Sciatic nerve (tissue), 2 donors: ENCODE results near the gene OR5H1. TPM values are rescaled to one million over a fixed set of nuclear protein-coding genes. Genes with fewer than 3 reads are reported as not detected.
"Not testable (repeated sequence)": the region's sequence is repeated elsewhere in the genome, so short reads cannot be mapped to it uniquely, and the experiment has no call there.

ENCODE experiments used
- ATAC-seq: fragments of 200-7000 bp; cut with Tn5 transposase; one replicate; pipeline ENCODE4 v1.9.1; 2020; ENCODE audit warnings: mild to moderate bottlenecking, moderate library complexity
- DNase-seq: peaks from one replicate; pipeline ENCODE4 v3.0.0-alpha.2; 2020; ENCODE audit warnings: low spot score
- intact Hi-C: fragments of 100-400 bp; cut with DNase I; formaldehyde crosslinking; loops from one replicate; pipeline ENCODE4 v1.14.2; 2022
- total RNA-seq: library from RNA; stranded (reverse); fragmentation: NEBNext Ultra II Directional; extraction: Animal tissue kit (Norgen Biotek cat#: 25700); gene quantifications from one replicate; pipeline ENCODE4 v1.2.1, GENCODE V29; 2021
- donor health status: DM: no; HTN: no; CAD: no.
- donor health status: DM: no; HTN: no; CAD: no.

Gene OR5H1
- not detected for total RNA-seq

GRCh38 chr3:98130421-98130820, at the start of gene OR5H1:
TSS of gene OR5H1 (plus strand) at chr3:98130721. CDS start at chr3:98132698, 1,977 bp downstream.
- ATAC-seq (no peak), DNase-seq (no peak)
- intact Hi-C loops: no loop called here

GRCh38 chr3:98086873-98087272, 43.6 kb upstream of the OR5H1 start, which contains the start of gene OR5AC2:
TSS of gene OR5AC2 (plus strand) at chr3:98087173. CDS start at chr3:98087173, 0 bp downstream.
- intact Hi-C loops: no loop called here
- no peak for DNase-seq
- ATAC-seq: no peak

- intact Hi-C loops: no loop called here
- DNase-seq (no peak), ATAC-seq (no peak)
These were observed 34.6 kb upstream of the OR5H1 start for GRCh38 chr3:98095882-98096281.

GRCh38 chr3:98099848-98100247, 30.7 kb upstream of the OR5H1 start:
- DNase-seq (no peak), ATAC-seq (no peak)
- intact Hi-C loops: no loop called here

GRCh38 chr3:98108162-98108561, 22.4 kb upstream of the OR5H1 start:
- no peak for ATAC-seq
- DNase-seq: no peak
- intact Hi-C loops: no loop called here

GRCh38 chr3:98109807-98110549, 20.5 kb upstream of the OR5H1 start:
- intact Hi-C loops: no loop called here
- DNase-seq (no peak), ATAC-seq (no peak)

GRCh38 chr3:98110550-98110908, 20.0 kb upstream of the OR5H1 start:
- no peak for ATAC-seq
- intact Hi-C loops: no loop called here
- DNase-seq: no peak

GRCh38 chr3:98114264-98114663, 16.3 kb upstream of the OR5H1 start:
- DNase-seq (no peak), ATAC-seq (no peak)
- intact Hi-C loops: no loop called here

- intact Hi-C loops: no loop called here
- DNase-seq: no peak
- ATAC-seq: no peak
These were observed 14.8 kb upstream of the OR5H1 start for GRCh38 chr3:98115717-98116116.

- intact Hi-C loops: no loop called here
- DNase-seq (no peak), ATAC-seq (no peak)
These were observed 6.1 kb downstream of the OR5H1 start for GRCh38 chr3:98136631-98137030.

GRCh38 chr3:98137826-98138557, 7.5 kb downstream of the OR5H1 start:
- intact Hi-C loops, ATAC-seq, DNase-seq: not testable (repeated sequence)

GRCh38 chr3:98140531-98140930, 10.0 kb downstream of the OR5H1 start:
- no peak for DNase-seq
- ATAC-seq: no peak
- intact Hi-C loops: no loop called here

GRCh38 chr3:98147179-98147578, 16.7 kb downstream of the OR5H1 start, which contains the start of gene OR5H14:
TSS of gene OR5H14 (plus strand) at chr3:98147479. CDS start at chr3:98149386, 1,907 bp downstream.
- DNase-seq (no peak), ATAC-seq (no peak)
- intact Hi-C loops: no loop called here

- intact Hi-C loops: no loop called here
- DNase-seq: no peak
- no peak for ATAC-seq
These were observed 18.2 kb downstream of the OR5H1 start for GRCh38 chr3:98148751-98149150.

- DNase-seq, intact Hi-C loops, ATAC-seq: not testable (repeated sequence)
These were observed 18.9 kb downstream of the OR5H1 start for GRCh38 chr3:98149456-98149855.

- no peak for ATAC-seq
- intact Hi-C loops: no loop called here
- DNase-seq: no peak
These were observed 20.7 kb downstream of the OR5H1 start for GRCh38 chr3:98151241-98151640.

- intact Hi-C loops: no loop called here
- ATAC-seq: no peak
These were observed 35.9 kb downstream of the OR5H1 start, which contains the start of gene OR5H15 for GRCh38 chr3:98166396-98166795. TSS of gene OR5H15 (plus strand) at chr3:98166696. CDS start at chr3:98168700, 2,004 bp downstream.

GRCh38 chr3:98171071-98171470, 40.5 kb downstream of the OR5H1 start:
- DNase-seq (no peak), ATAC-seq (no peak)
- intact Hi-C loops: no loop called here

More at GRCh38 chr3:98166396-98166795, 35.9 kb downstream of the OR5H1 start, which contains the start of gene OR5H15:
- no peak for DNase-seq

GRCh38 chr3:98172621-98173020, 42.1 kb downstream of the OR5H1 start:
- ATAC-seq (no peak), DNase-seq (no peak)
- intact Hi-C loops: no loop called here

GRCh38 chr3:98180319-98180890, 49.9 kb downstream of the OR5H1 start:
- no peak for ATAC-seq
- intact Hi-C loops: no loop called here
- no peak for DNase-seq
